Measurements from ENCODE around the gene RASGRF2.
A peak's percentile ranks its signal among the peaks of the same experiment; 100 is the strongest.

RASGRF2 gene

GRCh38 chr5:81203729-81204128, 243.6 kb downstream of the RASGRF2 start:
- no peak for DNase-seq

GRCh38 chr5:81204205-81204604, 244.0 kb downstream of the RASGRF2 start:
- DNase-seq, result no peak

GRCh38 chr5:81205058-81205457, 244.9 kb downstream of the RASGRF2 start:
- DNase-seq, result no peak

- no peak for DNase-seq
Measured at GRCh38 chr5:81207009-81207408, 246.8 kb downstream of the RASGRF2 start.

- DNase-seq, result no peak
Measured at GRCh38 chr5:81208904-81209303, 248.7 kb downstream of the RASGRF2 start.

- no peak for DNase-seq
Measured at GRCh38 chr5:81209386-81209785, 249.2 kb downstream of the RASGRF2 start.

GRCh38 chr5:81209869-81210493, 249.8 kb downstream of the RASGRF2 start:
- DNase-seq, result peak in 1 of 56 donors; percentile 20

- DNase-seq, result no peak
Measured at GRCh38 chr5:81212211-81212751, 252.1 kb downstream of the RASGRF2 start.

- no peak for DNase-seq
Measured at GRCh38 chr5:81213070-81213469, 252.9 kb downstream of the RASGRF2 start.

GRCh38 chr5:81214848-81215247, 254.7 kb downstream of the RASGRF2 start:
- DNase-seq, result no peak

- no peak for DNase-seq
Measured at GRCh38 chr5:81216152-81216551, 256.0 kb downstream of the RASGRF2 start.

- DNase-seq, result no peak
Measured at GRCh38 chr5:81219389-81219788, 259.2 kb downstream of the RASGRF2 start.

- DNase-seq, result no peak
Measured at GRCh38 chr5:81222285-81222684, 262.1 kb downstream of the RASGRF2 start.

GRCh38 chr5:81225463-81225862, 265.3 kb downstream of the RASGRF2 start:
- no peak for DNase-seq

- no peak for DNase-seq
Measured at GRCh38 chr5:81226286-81226685, 266.1 kb downstream of the RASGRF2 start.

GRCh38 chr5:81226949-81227348, 266.8 kb downstream of the RASGRF2 start:
- no peak for DNase-seq

GRCh38 chr5:81228084-81228483, 267.9 kb downstream of the RASGRF2 start:
- DNase-seq, result no peak

GRCh38 chr5:81230416-81230815, 270.3 kb downstream of the RASGRF2 start:
- no peak for DNase-seq

- DNase-seq, result peak in 5 of 56 donors; percentile 31 to 58 (median 36)
Measured at GRCh38 chr5:81232464-81233079, 272.4 kb downstream of the RASGRF2 start.

GRCh38 chr5:81233080-81233634, 273.0 kb downstream of the RASGRF2 start, which contains the start of gene CKMT2:
TSS of gene CKMT2 (plus strand) at chr5:81233322. CDS start at chr5:81251133, 17,811 bp downstream.
- DNase-seq, result peak in 25 of 56 donors; percentile 9 to 63 (median 34)

GRCh38 chr5:81234299-81234698, 274.1 kb downstream of the RASGRF2 start:
- no peak for DNase-seq

GRCh38 chr5:81234801-81235200, 274.6 kb downstream of the RASGRF2 start:
- no peak for DNase-seq

Measured in amygdala (tissue), 56 donors.